ENCODE results near the gene COL4A2.
"Not testable (repeated sequence)": the region's sequence is repeated elsewhere in the genome, so short reads cannot be mapped to it uniquely, and the experiment has no call there.

Gene COL4A2

GRCh38 chr13:110483386-110483968 is 176.4 kb downstream of the COL4A2 start:
- no peak overlapping the region for H3K27ac Mint-ChIP-seq
- DNase-seq (ENCODE audit: low spot score in 2 of 2) (no peak), ATAC-seq (no peak)
- no peaks in the 10 kb centered on the region for H3K9me3 Mint-ChIP-seq
- no peaks in the 10 kb centered on the region for H3K4me1 Mint-ChIP-seq
- no peaks in the 10 kb centered on the region for H3K36me3 Mint-ChIP-seq
- H3K4me3 Mint-ChIP-seq: no peak overlapping the region

DNA sequence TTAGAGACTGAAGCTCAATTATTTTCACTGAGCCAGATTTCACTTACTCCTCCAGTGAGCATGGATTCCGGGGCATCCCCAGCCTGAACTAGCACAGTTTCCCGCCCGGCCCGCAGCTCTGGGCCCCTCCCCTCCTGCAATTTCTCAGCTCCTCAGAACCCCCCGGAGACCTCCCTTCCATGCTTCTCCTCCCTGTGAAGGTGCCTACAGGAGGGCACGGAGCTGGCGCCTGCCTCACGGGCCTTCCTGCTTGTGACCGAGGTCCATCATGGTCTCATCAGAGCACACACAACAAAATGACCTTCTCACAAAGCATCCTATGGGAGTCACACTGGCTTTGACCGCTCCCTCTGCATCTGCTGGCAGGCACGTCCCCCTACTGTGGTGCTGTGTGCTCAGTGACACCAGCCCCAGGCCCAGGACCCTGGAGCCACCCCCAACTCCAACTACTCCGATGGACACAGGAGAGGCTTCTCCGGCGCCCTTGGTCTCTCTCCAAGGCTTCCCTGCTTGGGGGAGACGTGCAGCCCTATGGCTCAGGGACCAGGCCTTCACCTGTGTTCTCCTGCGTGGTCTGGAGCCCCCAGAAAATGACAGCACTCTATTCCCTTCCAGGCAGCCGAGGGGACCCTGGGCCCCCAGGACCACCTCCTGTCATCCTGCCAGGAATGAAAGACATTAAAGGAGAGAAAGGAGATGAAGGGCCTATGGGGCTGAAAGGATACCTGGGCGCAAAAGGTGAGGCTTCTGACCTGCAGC is 177.4 kb downstream of the COL4A2 start:
- ATAC-seq: no peak

GRCh38 chr13:110485604-110486003 is 178.5 kb downstream of the COL4A2 start:
- no peak for ATAC-seq
- no peaks in the 10 kb centered on the region for H3K9me3 Mint-ChIP-seq
- DNase-seq (ENCODE audit: low spot score in 2 of 2): no peak
- H3K36me3 Mint-ChIP-seq: no peaks in the 10 kb centered on the region
- H3K4me1 Mint-ChIP-seq: no peaks in the 10 kb centered on the region
- no peak overlapping the region for H3K27ac Mint-ChIP-seq
- no peak overlapping the region for H3K4me3 Mint-ChIP-seq

More for the DNA sequence above, 177.4 kb downstream of the COL4A2 start:
- H3K4me3 Mint-ChIP-seq: no peak overlapping the region
- H3K4me1 Mint-ChIP-seq: no peaks in the 10 kb centered on the region
- H3K27ac Mint-ChIP-seq: no peak overlapping the region
- no peak for DNase-seq (ENCODE audit: low spot score in 2 of 2)
- H3K36me3 Mint-ChIP-seq: no peaks in the 10 kb centered on the region
- H3K9me3 Mint-ChIP-seq: no peaks in the 10 kb centered on the region

DNA sequence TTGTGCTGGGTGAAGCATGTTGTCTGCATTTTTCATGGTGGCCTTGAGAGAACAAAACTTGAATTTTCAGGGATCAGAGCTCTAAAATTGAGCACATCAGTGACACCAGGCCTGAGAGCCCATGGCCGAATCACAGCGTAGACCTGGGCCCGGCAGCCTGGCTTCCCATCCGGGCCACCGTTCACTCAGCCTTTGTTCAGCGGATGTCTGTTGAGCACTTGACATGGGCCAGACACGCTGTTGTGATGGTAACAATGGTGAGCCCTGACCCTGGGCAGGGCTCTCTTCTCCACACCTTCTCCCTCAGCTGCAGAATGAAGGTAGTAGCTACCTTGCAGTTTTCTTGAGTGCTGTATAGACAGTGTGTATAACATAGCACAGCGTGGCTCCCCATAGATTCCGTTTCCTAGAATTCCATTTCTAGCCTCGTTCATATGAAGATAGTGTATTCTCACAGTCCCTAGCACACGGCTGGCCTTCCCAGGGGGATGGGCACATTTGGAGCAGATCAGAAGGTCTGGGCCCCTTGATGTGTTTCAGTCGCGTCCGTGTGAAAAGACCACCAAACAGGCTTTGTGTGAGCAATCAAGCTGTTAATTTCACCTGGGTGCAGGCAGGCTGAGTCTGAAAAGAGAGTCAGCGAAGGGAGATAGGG is 179.1 kb downstream of the COL4A2 start:
- Mint-ChIP-seq H3K27ac (no peak overlapping the region), H3K4me1 (no peaks in the 10 kb centered on the region), H3K4me3 (no peak overlapping the region), H3K9me3 (no peaks in the 10 kb centered on the region), H3K36me3 (no peaks in the 10 kb centered on the region)
- ATAC-seq (no peak), DNase-seq (ENCODE audit: low spot score in 2 of 2) (no peak)

DNA sequence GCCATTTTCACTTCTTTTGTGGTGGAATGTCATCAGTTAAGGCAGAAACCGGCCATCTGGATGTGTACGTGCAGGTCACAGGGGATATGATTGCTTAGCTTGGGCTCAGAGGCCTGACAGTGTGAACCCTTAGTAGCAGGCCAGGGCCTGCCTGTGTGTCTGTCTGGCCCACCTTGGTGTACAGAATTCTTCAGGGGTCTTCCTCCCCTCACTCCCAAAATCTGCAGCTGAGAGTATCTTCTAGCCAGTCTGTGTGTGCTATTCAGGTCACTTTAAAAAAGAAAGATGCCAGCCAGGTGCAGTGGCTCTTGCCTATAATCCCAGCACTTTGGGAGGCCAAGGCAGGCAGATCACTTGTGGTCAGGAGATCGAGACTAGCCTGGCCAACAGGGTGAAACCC is 179.8 kb downstream of the COL4A2 start:
- H3K27ac Mint-ChIP-seq: not testable (repeated sequence)

GRCh38 chr13:110490009-110490770 is 183.1 kb downstream of the COL4A2 start:
- Mint-ChIP-seq H3K36me3 (no peaks in the 10 kb centered on the region), H3K27ac (no peak overlapping the region), H3K9me3 (no peaks in the 10 kb centered on the region), H3K4me1 (no peaks in the 10 kb centered on the region), H3K4me3 (no peak overlapping the region)
- DNase-seq (ENCODE audit: low spot score in 2 of 2) (no peak), ATAC-seq (no peak)

More for the DNA sequence above, 179.8 kb downstream of the COL4A2 start:
- DNase-seq (ENCODE audit: low spot score in 2 of 2); H3K4me1 Mint-ChIP-seq; H3K36me3 Mint-ChIP-seq; H3K9me3 Mint-ChIP-seq; H3K4me3 Mint-ChIP-seq; ATAC-seq: not testable (repeated sequence)

DNA sequence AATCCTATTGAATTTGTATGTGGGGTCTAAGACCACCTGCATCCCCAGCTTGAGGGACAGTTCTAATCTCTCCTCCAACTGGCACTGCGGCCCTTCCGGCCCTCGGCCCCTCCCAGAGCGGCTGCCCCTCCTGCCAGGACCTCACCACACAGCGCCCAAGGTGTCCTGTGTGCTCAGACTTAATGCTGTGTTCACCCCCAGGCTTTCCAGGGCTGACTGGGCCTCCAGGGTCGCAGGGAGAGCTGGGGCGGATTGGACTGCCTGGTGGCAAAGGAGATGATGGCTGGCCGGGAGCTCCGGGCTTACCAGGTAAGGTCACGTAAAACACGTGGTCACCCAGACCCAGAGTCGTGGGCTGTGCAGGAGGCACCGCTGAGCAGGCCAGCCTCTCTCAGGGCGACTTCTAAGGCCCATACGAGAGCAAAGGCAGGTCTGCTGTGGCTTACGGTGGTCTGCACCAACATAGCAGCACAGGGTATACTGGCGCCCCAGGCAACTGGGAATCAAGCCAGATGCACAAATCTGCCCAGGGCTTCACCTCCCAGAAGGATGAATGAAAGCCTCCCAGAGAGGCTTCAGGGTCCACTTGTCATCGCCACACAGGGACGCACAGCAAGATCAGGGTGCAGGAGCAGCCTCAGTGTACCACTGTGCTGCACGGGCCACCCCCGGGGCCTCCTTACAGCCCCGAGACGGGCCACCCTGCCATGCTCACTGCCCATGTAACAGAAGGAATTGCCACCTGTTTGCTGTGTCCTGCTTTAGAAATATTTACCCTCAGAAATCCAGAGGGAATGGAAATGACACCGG is 185.0 kb downstream of the COL4A2 start:
- Mint-ChIP-seq H3K27ac (no peak overlapping the region), H3K4me3 (no peak overlapping the region), H3K4me1 (no peaks in the 10 kb centered on the region), H3K36me3 (no peaks in the 10 kb centered on the region), H3K9me3 (no peaks in the 10 kb centered on the region)
- DNase-seq (ENCODE audit: low spot score in 2 of 2): no peak
- peak; percentile 29 for ATAC-seq

- Mint-ChIP-seq H3K4me1 (no peaks in the 10 kb centered on the region), H3K4me3 (no peak overlapping the region), H3K9me3 (no peaks in the 10 kb centered on the region), H3K36me3 (no peaks in the 10 kb centered on the region), H3K27ac (no peak overlapping the region)
- DNase-seq (ENCODE audit: low spot score in 2 of 2) (no peak), ATAC-seq (no peak)
Observed at GRCh38 chr13:110492679-110493593, 185.9 kb downstream of the COL4A2 start.

DNA sequence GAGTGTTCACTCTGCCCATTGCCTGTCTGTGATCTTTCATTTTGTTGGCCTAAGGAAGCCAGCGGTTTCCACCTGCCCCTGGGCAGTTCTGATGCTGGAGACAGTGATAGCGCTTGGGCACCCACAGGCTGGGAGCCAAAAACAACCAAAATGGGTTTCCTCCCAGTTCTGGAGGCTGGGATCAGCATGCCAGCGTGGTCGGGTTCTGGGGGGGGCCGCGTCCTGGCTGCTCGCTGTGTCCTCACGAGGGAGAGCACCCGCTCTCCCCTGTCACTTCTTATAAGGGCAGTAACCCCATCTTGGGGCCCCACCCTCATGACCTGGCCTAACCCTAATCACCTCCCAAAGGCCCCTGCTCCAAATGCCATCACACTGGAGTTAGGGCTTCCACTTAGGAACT is 186.5 kb downstream of the COL4A2 start:
- no peaks in the 10 kb centered on the region for H3K36me3 Mint-ChIP-seq
- H3K4me1 Mint-ChIP-seq: no peaks in the 10 kb centered on the region

GRCh38 chr13:110495376-110495775 is 188.3 kb downstream of the COL4A2 start:
- H3K4me1 Mint-ChIP-seq: no peaks in the 10 kb centered on the region
- H3K4me3 Mint-ChIP-seq: no peak overlapping the region
- ATAC-seq (no peak), DNase-seq (ENCODE audit: low spot score in 2 of 2) (no peak)
- H3K36me3 Mint-ChIP-seq: no peaks in the 10 kb centered on the region
- no peaks in the 10 kb centered on the region for H3K9me3 Mint-ChIP-seq
- no peak overlapping the region for H3K27ac Mint-ChIP-seq

More for the DNA sequence above, 186.5 kb downstream of the COL4A2 start:
- Mint-ChIP-seq H3K9me3 (no peaks in the 10 kb centered on the region), H3K27ac (no peak overlapping the region), H3K4me3 (no peak overlapping the region)
- ATAC-seq (no peak), DNase-seq (ENCODE audit: low spot score in 2 of 2) (no peak)

GRCh38 chr13:110495881-110496280 is 188.8 kb downstream of the COL4A2 start:
- H3K27ac Mint-ChIP-seq: no peak overlapping the region
- no peaks in the 10 kb centered on the region for H3K9me3 Mint-ChIP-seq
- no peak overlapping the region for H3K4me3 Mint-ChIP-seq
- DNase-seq (ENCODE audit: low spot score in 2 of 2) (no peak), ATAC-seq (no peak)
- H3K36me3 Mint-ChIP-seq: no peaks in the 10 kb centered on the region
- no peaks in the 10 kb centered on the region for H3K4me1 Mint-ChIP-seq

DNA sequence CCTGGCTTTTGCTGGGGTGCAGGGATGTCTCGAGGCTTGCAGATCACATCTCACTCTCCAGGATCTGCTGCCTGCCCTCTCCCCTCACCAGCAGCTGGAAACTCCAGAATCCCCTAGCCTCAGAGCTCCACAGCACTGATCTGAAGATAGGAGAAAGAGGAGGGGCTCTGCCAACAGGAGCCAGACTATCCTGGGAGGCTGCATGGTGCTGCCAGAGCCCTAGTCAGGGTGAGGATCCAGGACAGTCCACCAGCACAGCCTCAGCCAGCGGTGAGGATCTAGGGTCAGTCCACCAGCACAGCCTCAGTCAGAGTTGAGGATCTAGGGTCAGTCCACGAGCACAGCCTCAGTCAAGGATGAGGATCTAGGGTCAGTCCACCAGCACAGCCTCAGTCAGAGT is 189.2 kb downstream of the COL4A2 start:
- no peak overlapping the region for H3K27ac Mint-ChIP-seq
- H3K4me3 Mint-ChIP-seq: no peak overlapping the region
- DNase-seq (ENCODE audit: low spot score in 2 of 2) (no peak), ATAC-seq (no peak)
- H3K4me1 Mint-ChIP-seq: no peaks in the 10 kb centered on the region
- H3K9me3 Mint-ChIP-seq: no peaks in the 10 kb centered on the region
- no peaks in the 10 kb centered on the region for H3K36me3 Mint-ChIP-seq

DNA sequence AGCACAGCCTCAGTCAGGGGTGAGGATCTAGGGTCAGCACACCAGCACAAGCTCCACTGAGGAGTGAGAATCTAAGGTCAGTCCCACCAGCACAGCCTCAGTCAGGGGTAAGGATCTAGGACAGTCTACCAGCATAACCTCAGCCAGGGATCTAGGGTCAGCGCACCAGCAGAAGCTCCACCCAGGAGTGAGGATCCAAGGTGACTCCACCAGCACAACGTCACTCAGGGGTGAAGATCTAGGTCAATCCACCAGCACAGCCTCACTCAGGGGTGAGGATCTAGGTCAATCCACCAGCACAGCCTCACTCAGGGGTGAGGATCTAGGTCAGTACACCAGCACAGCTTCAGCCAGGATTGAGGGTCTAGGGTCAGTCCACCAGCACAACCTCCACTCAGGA is 189.9 kb downstream of the COL4A2 start:
- Mint-ChIP-seq H3K27ac (no peak overlapping the region), H3K4me3 (no peak overlapping the region), H3K36me3 (no peaks in the 10 kb centered on the region), H3K4me1 (no peaks in the 10 kb centered on the region), H3K9me3 (no peaks in the 10 kb centered on the region)
- no peak for DNase-seq (ENCODE audit: low spot score in 2 of 2)
- no peak for ATAC-seq

DNA sequence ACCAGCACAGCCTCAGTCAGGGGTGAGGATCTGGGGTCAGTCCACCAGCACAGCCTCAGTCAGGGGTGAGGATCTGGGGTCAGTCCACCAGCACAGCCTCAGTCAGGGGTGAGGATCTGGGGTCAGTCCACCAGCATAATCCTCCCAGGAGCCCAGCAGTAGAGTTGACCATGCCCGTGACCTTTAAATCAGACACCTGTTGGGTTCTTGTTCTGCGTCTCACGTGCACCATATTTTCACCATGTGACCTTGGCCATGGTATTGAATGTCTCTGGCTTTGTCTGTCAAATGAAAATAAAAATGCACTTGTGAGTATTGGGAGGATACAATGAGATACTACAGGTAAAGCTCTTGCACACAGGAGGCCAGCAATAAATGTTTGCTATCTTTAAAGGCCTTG is 190.8 kb downstream of the COL4A2 start:
- not testable (repeated sequence) for ATAC-seq; H3K4me1 Mint-ChIP-seq; H3K36me3 Mint-ChIP-seq; H3K9me3 Mint-ChIP-seq; H3K27ac Mint-ChIP-seq; DNase-seq (ENCODE audit: low spot score in 2 of 2); H3K4me3 Mint-ChIP-seq

Measured in stimulated activated effector memory CD8-positive, alpha-beta T cell treated with anti-CD3 and anti-CD28 coated beads, Interleukin-12 subunit alpha, Interleukin-12 subunit beta, amount 100 ng/mL, for 72 hours (primary cell).